ENCODE measurements around the gene ATP6V1G1. TPM values are rescaled to one million over a fixed set of nuclear protein-coding genes. Genes with fewer than 3 reads are reported as not detected.

ATP6V1G1 gene
- total RNA-seq, 1 donor = 265 TPM

GRCh38 chr9:114613919-114614318 lies 26.4 kb downstream of the ATP6V1G1 start:
- H3K9me3 ChIP-seq (ENCODE audit: low read depth, low read length) = no peaks in the 10 kb centered on the region
- H3K27me3 ChIP-seq (ENCODE audit: insufficient read depth, low read length) = no peaks in the 10 kb centered on the region
- H3K4me1 ChIP-seq (ENCODE audit: insufficient read depth, low read length) = peaks cover 77% of the 10 kb centered on the region

GRCh38 chr9:114614373-114614772 lies 26.8 kb downstream of the ATP6V1G1 start:
- peaks cover 79% of the 10 kb centered on the region for H3K4me1 ChIP-seq (ENCODE audit: insufficient read depth, low read length)
- no peaks in the 10 kb centered on the region for H3K9me3 ChIP-seq (ENCODE audit: low read depth, low read length)

More at GRCh38 chr9:114613919-114614318, 26.4 kb downstream of the ATP6V1G1 start:
- H3K4me3 ChIP-seq (ENCODE audit: low read length) = no peak overlapping the region

GRCh38 chr9:114616684-114617520 lies 29.3 kb downstream of the ATP6V1G1 start:
- Histone ChIP-seq H3K4me3 (ENCODE audit: low read length) (no peak overlapping the region), H3K27me3 (ENCODE audit: insufficient read depth, low read length) (no peaks in the 10 kb centered on the region), H3K4me1 (ENCODE audit: insufficient read depth, low read length) (peaks cover 74% of the 10 kb centered on the region), H3K9me3 (ENCODE audit: low read depth, low read length) (no peaks in the 10 kb centered on the region)

More at GRCh38 chr9:114614373-114614772, 26.8 kb downstream of the ATP6V1G1 start:
- Histone ChIP-seq H3K4me3 (ENCODE audit: low read length) (no peak overlapping the region), H3K27me3 (ENCODE audit: insufficient read depth, low read length) (no peaks in the 10 kb centered on the region)

- H3K4me3 ChIP-seq (ENCODE audit: low read length) = peak overlapping the region; percentile 24
- no peaks in the 10 kb centered on the region for H3K9me3 ChIP-seq (ENCODE audit: low read depth, low read length)
- no peaks in the 10 kb centered on the region for H3K27me3 ChIP-seq (ENCODE audit: insufficient read depth, low read length)
Observed at GRCh38 chr9:114619191-114619761, 31.7 kb downstream of the ATP6V1G1 start.

GRCh38 chr9:114621561-114621960 lies 34.0 kb downstream of the ATP6V1G1 start:
- H3K4me3 ChIP-seq (ENCODE audit: low read length) = no peak overlapping the region
- H3K27me3 ChIP-seq (ENCODE audit: insufficient read depth, low read length) = no peaks in the 10 kb centered on the region
- H3K4me1 ChIP-seq (ENCODE audit: insufficient read depth, low read length) = peaks cover 37% of the 10 kb centered on the region
- no peaks in the 10 kb centered on the region for H3K9me3 ChIP-seq (ENCODE audit: low read depth, low read length)

More at GRCh38 chr9:114619191-114619761, 31.7 kb downstream of the ATP6V1G1 start:
- H3K4me1 ChIP-seq (ENCODE audit: insufficient read depth, low read length) = peaks cover 52% of the 10 kb centered on the region

- Histone ChIP-seq H3K4me1 (ENCODE audit: insufficient read depth, low read length) (peaks cover 32% of the 10 kb centered on the region), H3K27me3 (ENCODE audit: insufficient read depth, low read length) (no peaks in the 10 kb centered on the region), H3K9me3 (ENCODE audit: low read depth, low read length) (no peaks in the 10 kb centered on the region), H3K4me3 (ENCODE audit: low read length) (no peak overlapping the region)
Observed at GRCh38 chr9:114621975-114622609, 34.5 kb downstream of the ATP6V1G1 start.

GRCh38 chr9:114624677-114625076 lies 37.1 kb downstream of the ATP6V1G1 start:
- Histone ChIP-seq H3K4me1 (ENCODE audit: insufficient read depth, low read length) (peaks cover 8% of the 10 kb centered on the region), H3K4me3 (ENCODE audit: low read length) (no peak overlapping the region), H3K27me3 (ENCODE audit: insufficient read depth, low read length) (no peaks in the 10 kb centered on the region), H3K9me3 (ENCODE audit: low read depth, low read length) (no peaks in the 10 kb centered on the region)

- Histone ChIP-seq H3K27me3 (ENCODE audit: insufficient read depth, low read length) (no peaks in the 10 kb centered on the region), H3K4me3 (ENCODE audit: low read length) (no peak overlapping the region), H3K4me1 (ENCODE audit: insufficient read depth, low read length) (peaks cover 5% of the 10 kb centered on the region), H3K9me3 (ENCODE audit: low read depth, low read length) (no peaks in the 10 kb centered on the region)
Observed at GRCh38 chr9:114626415-114627020, 38.9 kb downstream of the ATP6V1G1 start.

- H3K4me3 ChIP-seq (ENCODE audit: low read length) = no peak overlapping the region
Observed at GRCh38 chr9:114627553-114627952, 40.0 kb downstream of the ATP6V1G1 start.

GRCh38 chr9:114629563-114630090 lies 42.1 kb downstream of the ATP6V1G1 start:
- Histone ChIP-seq H3K4me3 (ENCODE audit: low read length) (no peak overlapping the region), H3K27me3 (ENCODE audit: insufficient read depth, low read length) (no peaks in the 10 kb centered on the region), H3K9me3 (ENCODE audit: low read depth, low read length) (no peaks in the 10 kb centered on the region), H3K4me1 (ENCODE audit: insufficient read depth, low read length) (peaks cover 5% of the 10 kb centered on the region)

More at GRCh38 chr9:114627553-114627952, 40.0 kb downstream of the ATP6V1G1 start:
- Histone ChIP-seq H3K4me1 (ENCODE audit: insufficient read depth, low read length) (peaks cover 5% of the 10 kb centered on the region), H3K9me3 (ENCODE audit: low read depth, low read length) (no peaks in the 10 kb centered on the region), H3K27me3 (ENCODE audit: insufficient read depth, low read length) (no peaks in the 10 kb centered on the region)

GRCh38 chr9:114631166-114631565 lies 43.6 kb downstream of the ATP6V1G1 start:
- no peak overlapping the region for H3K4me3 ChIP-seq (ENCODE audit: low read length)
- no peaks in the 10 kb centered on the region for H3K27me3 ChIP-seq (ENCODE audit: insufficient read depth, low read length)
- H3K4me1 ChIP-seq (ENCODE audit: insufficient read depth, low read length) = no peaks in the 10 kb centered on the region
- no peaks in the 10 kb centered on the region for H3K9me3 ChIP-seq (ENCODE audit: low read depth, low read length)

- no peaks in the 10 kb centered on the region for H3K27me3 ChIP-seq (ENCODE audit: insufficient read depth, low read length)
- no peaks in the 10 kb centered on the region for H3K9me3 ChIP-seq (ENCODE audit: low read depth, low read length)
- H3K4me3 ChIP-seq (ENCODE audit: low read length) = no peak overlapping the region
- H3K4me1 ChIP-seq (ENCODE audit: insufficient read depth, low read length) = no peaks in the 10 kb centered on the region
Observed at GRCh38 chr9:114633438-114634089, 46.0 kb downstream of the ATP6V1G1 start.

- H3K9me3 ChIP-seq (ENCODE audit: low read depth, low read length) = no peaks in the 10 kb centered on the region
- H3K27me3 ChIP-seq (ENCODE audit: insufficient read depth, low read length) = no peaks in the 10 kb centered on the region
- no peaks in the 10 kb centered on the region for H3K4me1 ChIP-seq (ENCODE audit: insufficient read depth, low read length)
- H3K4me3 ChIP-seq (ENCODE audit: low read length) = no peak overlapping the region
Observed at GRCh38 chr9:114634387-114634786, 46.8 kb downstream of the ATP6V1G1 start.

- no peaks in the 10 kb centered on the region for H3K27me3 ChIP-seq (ENCODE audit: insufficient read depth, low read length)
- H3K9me3 ChIP-seq (ENCODE audit: low read depth, low read length) = no peaks in the 10 kb centered on the region
- H3K4me3 ChIP-seq (ENCODE audit: low read length) = no peak overlapping the region
- H3K4me1 ChIP-seq (ENCODE audit: insufficient read depth, low read length) = peaks cover 10% of the 10 kb centered on the region
Observed at GRCh38 chr9:114638404-114638803, 50.8 kb downstream of the ATP6V1G1 start.

Measured in mononuclear cell (primary cell).